K562 (cell line): ENCODE measurements around the gene MYOM1. TPM values are rescaled to one million over a fixed set of nuclear protein-coding genes. Genes with fewer than 3 reads are reported as not detected.

Experiments used
- ATAC-seq: fragments of 200-7000 bp; cut with Tn5 transposase; 3 replicates; pipeline ENCODE4 v1.9.1; 2020; ENCODE audit warnings: moderate library complexity
- BruUV-seq: library from RNA; stranded (reverse); fragments of 400-500 nt; replicated peaks from 2 replicates; lab custom pipeline; 2021; lab: Mats Ljungman, UMichigan
- CTCF ChIA-PET: fragments of 300-600 bp; formaldehyde crosslinking; extraction: SDS; loops from one replicate; lab custom pipeline; 2021; ENCODE audit warnings: low intra/inter-chr PET ratio; lab: Yijun Ruan, JAX
- POLR2A ChIA-PET: fragments of 300-600, 350-650 bp; sonication (Branson Sonifier 250); formaldehyde crosslinking; extraction: SDS; loops from one replicate; lab custom pipeline; 2021; ENCODE audit warnings: antibody characterized with exemption, inconsistent platforms; lab: Yijun Ruan, JAX
- DNase-seq, 4 experiments: peaks; one replicate each; pipeline versions ENCODE4 v3.0.0 to v3.0.0-alpha.2; 2011 to 2018; ENCODE audit warnings: low spot score in 3 of 4, mixed read lengths in 3 of 4; ENCODE audit errors: extremely low read depth in 1 of 4
- FAIRE-seq: peaks from 2 replicates; lab custom pipeline; 2011; peaks lifted over from hg19 to GRCh38; lab: Jason Lieb, UNC
- H2AFZ ChIP-seq: 2 replicates; pipeline ENCODE4 v1.6.0; 2011; ENCODE audit warnings: low read depth, low read length, control low read depth, inconsistent platforms
- H3K27ac ChIP-seq: fragments of 200-600 bp; 3 replicates; pipeline ENCODE4 v1.8.0; 2011; ENCODE audit warnings: low read depth, mild to moderate bottlenecking, control low read depth, inconsistent platforms, low read length, moderate library complexity, mixed read lengths; ENCODE audit errors: extremely low read depth
- H3K27me3 ChIP-seq, 2 experiments: fragments of 300-600 bp in 1 of 2; 2 replicates in 1 of 2; 3 replicates in 1 of 2; pipeline versions ENCODE4 v1.6.0 to v1.8.0; 2011; ENCODE audit warnings: inconsistent platforms in 2 of 2, low read length in 2 of 2, mild to moderate bottlenecking in 1 of 2, mixed read lengths in 1 of 2, moderate library complexity in 1 of 2; ENCODE audit not compliant: control insufficient read depth in 2 of 2, insufficient read depth in 2 of 2
- H3K36me3 ChIP-seq: fragments of 300-600 bp; 3 replicates; pipeline ENCODE4 v1.8.0; 2011; ENCODE audit warnings: mild to moderate bottlenecking, low read length, inconsistent platforms; ENCODE audit not compliant: control insufficient read depth, insufficient read depth
- H3K4me1 ChIP-seq, 2 experiments: fragments of 200-600 bp in 1 of 2; replicated peaks in 1 of 2; 2 replicates in 1 of 2; 3 replicates in 1 of 2; pipeline versions ENCODE4 v1.5.1 to v1.8.0; 2011; ENCODE audit warnings: inconsistent platforms in 2 of 2, low read length in 2 of 2, mild to moderate bottlenecking in 1 of 2, mixed read lengths in 1 of 2, moderate library complexity in 1 of 2; ENCODE audit not compliant: control insufficient read depth in 2 of 2, insufficient read depth in 2 of 2
- H3K4me2 ChIP-seq: 2 replicates; pipeline ENCODE4 v1.6.1; 2011; ENCODE audit warnings: low read length, control low read depth, inconsistent platforms, mixed read lengths; ENCODE audit not compliant: insufficient read depth
- H3K4me3 ChIP-seq: fragments of 200-600 bp; sonication (generic), shearing (Covaris generic); 2 replicates; pipeline ENCODE4 v1.5.1; 2016; ENCODE audit warnings: control low read depth, inconsistent platforms
- H3K79me2 ChIP-seq: fragments of 200-600 bp; 3 replicates; pipeline ENCODE4 v1.8.0; 2011; ENCODE audit warnings: low read length, inconsistent platforms; ENCODE audit not compliant: control insufficient read depth, insufficient read depth
- H3K9ac ChIP-seq, 2 experiments: 2 replicates each; pipeline versions ENCODE4 v1.6.0 to v1.6.1; 2011; ENCODE audit warnings: low read depth in 2 of 2, low read length in 2 of 2, control low read depth in 1 of 2, inconsistent platforms in 1 of 2, mild to moderate bottlenecking in 1 of 2, mixed read lengths in 1 of 2; ENCODE audit not compliant: insufficient read depth in 1 of 2
- H3K9me1 ChIP-seq: one replicate; pipeline ENCODE4 v1.6.0; 2011; ENCODE audit warnings: inconsistent platforms, mild to moderate bottlenecking, low read length, moderate library complexity; ENCODE audit not compliant: control insufficient read depth, insufficient read depth
- H3K9me3 ChIP-seq: replicated peaks from 2 replicates; pipeline ENCODE4 v1.5.1; 2011; ENCODE audit warnings: low read depth, low read length, inconsistent platforms; ENCODE audit not compliant: control insufficient read depth, insufficient read depth
- H4K20me1 ChIP-seq: replicated peaks from 2 replicates; pipeline ENCODE4 v1.6.1; 2011; ENCODE audit warnings: low read length, inconsistent platforms, mixed read lengths; ENCODE audit not compliant: control insufficient read depth, insufficient read depth
- KAT8 ChIP-seq: fragments of 450-650 bp; IDR thresholded peaks from 2 replicates; pipeline ENCODE4 v1.6.1; 2016; ENCODE audit warnings: low read depth, mild to moderate bottlenecking
- ZBTB7A ChIP-seq: IDR thresholded peaks from 2 replicates; pipeline ENCODE4 v1.6.1; 2011; ENCODE audit warnings: low read depth, mild to moderate bottlenecking, low read length, moderate library complexity, borderline replicate concordance; ENCODE audit not compliant: control insufficient read depth
- ZC3H4 ChIP-seq: sonication (generic); formaldehyde crosslinking; IDR thresholded peaks from 2 replicates; pipeline ENCODE4 v1.9.0; 2021; ENCODE audit warnings: missing genetic modification reagents, borderline replicate concordance
- WGBS: fragments of 100-300 bp; shearing (Covaris generic); methylation state at CpG from one replicate; pipeline ENCODE4 v1.1.6; 2016; ENCODE audit warnings: low coverage, mixed read lengths; ENCODE audit not compliant: insufficient coverage; ENCODE audit errors: missing lambda C conversion rate; 5-methylcytosine and 5-hydroxymethylcytosine counted together
- in situ Hi-C: fragments of 300-500 bp; cut with MboI; formaldehyde crosslinking; loops from 4 replicates; pipeline ENCODE4 v1.15.0; 2018; ENCODE audit warnings: inconsistent platforms, mixed read lengths
- intact Hi-C: fragments of 100-400 bp; cut with micrococcal nuclease; formaldehyde crosslinking; loops from 2 replicates; pipeline ENCODE4 v1.14.2; 2022
- polyA plus RNA-seq, 8 experiments: library from polyadenylated mRNA; depleted of rRNA in 4 of 8; stranded (reverse) in 5 of 8; unstranded in 3 of 8; fragments of >200 nt; fragmentation: Nextera tagmentation in 2 of 8; fragmentation: Illumina TruSeq in 1 of 8; extraction: Ambion mirVana in 2 of 8; extraction: Trizol in 1 of 8; gene quantifications; 2 replicates each; pipeline versions ENCODE4 v1.2.1 to v1.2.3, GENCODE V29; 2011 to 2014; ENCODE audit warnings: inconsistent platforms in 1 of 8, missing spikeins in 1 of 8
- total RNA-seq, 7 experiments: library from RNA; depleted of rRNA in 6 of 7; stranded (reverse); fragments of >200 nt in 6 of 7; fragmentation: Illumina TruSeq in 2 of 7; extraction: Trizol in 2 of 7; gene quantifications; 2 replicates each; pipeline versions ENCODE4 v1.2.1 to v1.2.3, GENCODE V29; 2011 to 2021; ENCODE audit warnings: low replicate concordance in 1 of 7
- TF ChIP-seq, protein P1 (sequence below): conservative IDR thresholded peaks from 2 replicates; pipeline ENCODE4 v1.6.1; 2011; ENCODE audit warnings: low read depth, mild to moderate bottlenecking, low read length; ENCODE audit not compliant: control insufficient read depth
- TF ChIP-seq, protein P2 (sequence below), 2 experiments: fragments of 200-800 bp in 1 of 2; sonication (Bioruptor generic) in 1 of 2; sonication (generic) in 1 of 2; formaldehyde crosslinking in 1 of 2; IDR thresholded peaks in 1 of 2; conservative IDR thresholded peaks in 1 of 2; 2 replicates each; pipeline versions ENCODE4 v1.5.0 to v1.6.1; 2016 to 2020; ENCODE audit warnings: missing compliant biosample characterization in 1 of 2, missing genetic modification characterization in 1 of 2, missing genetic modification reagents in 1 of 2
- TF ChIP-seq, protein P3 (sequence below): fragments of 250-450 bp; sonication (Bioruptor Pico); IDR thresholded peaks from 2 replicates; pipeline ENCODE4 v1.8.0; 2022; ENCODE audit warnings: moderate library complexity, mild to moderate bottlenecking, inconsistent platforms
- TF ChIP-seq, protein P4 (sequence below), 2 experiments: fragments of 450-650 bp; IDR thresholded peaks; 2 replicates each; pipeline ENCODE4 v1.6.1; 2016; ENCODE audit warnings: mild to moderate bottlenecking in 2 of 2, borderline replicate concordance in 1 of 2, low read depth in 1 of 2, moderate library complexity in 1 of 2

The MYOM1 gene
- total and polyA plus RNA-seq, 9 of the 15 experiments (the other 6 are each of a cell fraction or from before 2014, with no cell fraction given), result 0.01 to 0.62 (median 0.25) TPM

DNA sequence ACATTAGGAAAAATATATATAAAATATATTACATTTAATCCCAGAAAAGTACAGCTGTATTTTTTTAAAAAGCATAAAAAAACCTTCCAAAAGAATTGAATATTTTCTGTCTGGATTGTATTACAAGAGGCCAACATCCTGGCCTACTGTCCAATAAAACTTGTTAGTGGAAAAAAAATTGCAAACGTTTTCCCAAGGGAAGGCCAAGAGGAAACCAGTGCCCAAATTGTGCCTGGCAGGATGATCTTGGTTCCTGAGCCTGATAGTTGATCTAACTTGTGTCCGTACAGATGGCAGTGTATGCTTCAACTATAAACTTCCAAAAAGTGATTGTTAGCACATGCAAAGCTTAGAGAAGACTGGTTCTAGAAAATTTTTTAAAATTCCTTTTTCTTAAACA, 116.2 kb downstream of the MYOM1 start:
- no peak overlapping the region for H3K27ac ChIP-seq
- H2AFZ ChIP-seq, result no peak overlapping the region
- in situ Hi-C loops (no loop called here), intact Hi-C loops (no loop called here)
- CTCF ChIA-PET, result no interaction called here
- no TSS peak for BruUV-seq
- no peaks in the 10 kb centered on the region for H3K79me2 ChIP-seq
- ATAC-seq (no peak), DNase-seq (no peak), FAIRE-seq (no peak)
- H3K4me1 ChIP-seq, result no peaks in the 10 kb centered on the region
- 25% methylated on average over 2 of the region's 2 CpGs for WGBS
- no peak overlapping the region for H3K4me3 ChIP-seq
- no peaks in the 10 kb centered on the region for H4K20me1 ChIP-seq
- H3K36me3 ChIP-seq, result no peaks in the 10 kb centered on the region
- H3K27me3 ChIP-seq, result peaks cover 4 to 10% of the 10 kb centered on the region in 2 experiments; a peak in 3 of 5 replicates
- POLR2A ChIA-PET, result interaction anchor here (0.7 to 0.9 kb wide), 2 partner anchors 9 to 16 kb away, joined by 3 read pairs; no protein-coding TSS in a partner anchor
- H3K9ac ChIP-seq, result no peak overlapping the region
- no peaks in the 10 kb centered on the region for H3K9me1 ChIP-seq
- H3K9me3 ChIP-seq, result no peaks in the 10 kb centered on the region
- H3K4me2 ChIP-seq, result no peak overlapping the region
- TF ChIP-seq, protein P1, sequence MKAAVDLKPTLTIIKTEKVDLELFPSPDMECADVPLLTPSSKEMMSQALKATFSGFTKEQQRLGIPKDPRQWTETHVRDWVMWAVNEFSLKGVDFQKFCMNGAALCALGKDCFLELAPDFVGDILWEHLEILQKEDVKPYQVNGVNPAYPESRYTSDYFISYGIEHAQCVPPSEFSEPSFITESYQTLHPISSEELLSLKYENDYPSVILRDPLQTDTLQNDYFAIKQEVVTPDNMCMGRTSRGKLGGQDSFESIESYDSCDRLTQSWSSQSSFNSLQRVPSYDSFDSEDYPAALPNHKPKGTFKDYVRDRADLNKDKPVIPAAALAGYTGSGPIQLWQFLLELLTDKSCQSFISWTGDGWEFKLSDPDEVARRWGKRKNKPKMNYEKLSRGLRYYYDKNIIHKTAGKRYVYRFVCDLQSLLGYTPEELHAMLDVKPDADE, result no peak
- TF ChIP-seq, protein P2, sequence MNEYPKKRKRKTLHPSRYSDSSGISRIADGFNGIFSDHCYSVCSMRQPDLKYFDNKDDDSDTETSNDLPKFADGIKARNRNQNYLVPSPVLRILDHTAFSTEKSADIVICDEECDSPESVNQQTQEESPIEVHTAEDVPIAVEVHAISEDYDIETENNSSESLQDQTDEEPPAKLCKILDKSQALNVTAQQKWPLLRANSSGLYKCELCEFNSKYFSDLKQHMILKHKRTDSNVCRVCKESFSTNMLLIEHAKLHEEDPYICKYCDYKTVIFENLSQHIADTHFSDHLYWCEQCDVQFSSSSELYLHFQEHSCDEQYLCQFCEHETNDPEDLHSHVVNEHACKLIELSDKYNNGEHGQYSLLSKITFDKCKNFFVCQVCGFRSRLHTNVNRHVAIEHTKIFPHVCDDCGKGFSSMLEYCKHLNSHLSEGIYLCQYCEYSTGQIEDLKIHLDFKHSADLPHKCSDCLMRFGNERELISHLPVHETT (CRISPR knock-in tag; conservative IDR thresholded peaks at IDR 0.05 in 1 of 2, IDR thresholded peaks at IDR 0.05 in 1 of 2), result no peak
- no peak for TF ChIP-seq KAT8
- no peak for TF ChIP-seq ZBTB7A
- TF ChIP-seq, protein P3, sequence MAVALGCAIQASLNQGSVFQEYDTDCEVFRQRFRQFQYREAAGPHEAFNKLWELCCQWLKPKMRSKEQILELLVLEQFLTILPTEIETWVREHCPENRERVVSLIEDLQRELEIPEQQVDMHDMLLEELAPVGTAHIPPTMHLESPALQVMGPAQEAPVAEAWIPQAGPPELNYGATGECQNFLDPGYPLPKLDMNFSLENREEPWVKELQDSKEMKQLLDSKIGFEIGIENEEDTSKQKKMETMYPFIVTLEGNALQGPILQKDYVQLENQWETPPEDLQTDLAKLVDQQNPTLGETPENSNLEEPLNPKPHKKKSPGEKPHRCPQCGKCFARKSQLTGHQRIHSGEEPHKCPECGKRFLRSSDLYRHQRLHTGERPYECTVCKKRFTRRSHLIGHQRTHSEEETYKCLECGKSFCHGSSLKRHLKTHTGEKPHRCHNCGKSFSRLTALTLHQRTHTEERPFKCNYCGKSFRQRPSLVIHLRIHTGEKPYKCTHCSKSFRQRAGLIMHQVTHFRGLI (CRISPR knock-in tag), result no peak
- TF ChIP-seq, protein P4, sequence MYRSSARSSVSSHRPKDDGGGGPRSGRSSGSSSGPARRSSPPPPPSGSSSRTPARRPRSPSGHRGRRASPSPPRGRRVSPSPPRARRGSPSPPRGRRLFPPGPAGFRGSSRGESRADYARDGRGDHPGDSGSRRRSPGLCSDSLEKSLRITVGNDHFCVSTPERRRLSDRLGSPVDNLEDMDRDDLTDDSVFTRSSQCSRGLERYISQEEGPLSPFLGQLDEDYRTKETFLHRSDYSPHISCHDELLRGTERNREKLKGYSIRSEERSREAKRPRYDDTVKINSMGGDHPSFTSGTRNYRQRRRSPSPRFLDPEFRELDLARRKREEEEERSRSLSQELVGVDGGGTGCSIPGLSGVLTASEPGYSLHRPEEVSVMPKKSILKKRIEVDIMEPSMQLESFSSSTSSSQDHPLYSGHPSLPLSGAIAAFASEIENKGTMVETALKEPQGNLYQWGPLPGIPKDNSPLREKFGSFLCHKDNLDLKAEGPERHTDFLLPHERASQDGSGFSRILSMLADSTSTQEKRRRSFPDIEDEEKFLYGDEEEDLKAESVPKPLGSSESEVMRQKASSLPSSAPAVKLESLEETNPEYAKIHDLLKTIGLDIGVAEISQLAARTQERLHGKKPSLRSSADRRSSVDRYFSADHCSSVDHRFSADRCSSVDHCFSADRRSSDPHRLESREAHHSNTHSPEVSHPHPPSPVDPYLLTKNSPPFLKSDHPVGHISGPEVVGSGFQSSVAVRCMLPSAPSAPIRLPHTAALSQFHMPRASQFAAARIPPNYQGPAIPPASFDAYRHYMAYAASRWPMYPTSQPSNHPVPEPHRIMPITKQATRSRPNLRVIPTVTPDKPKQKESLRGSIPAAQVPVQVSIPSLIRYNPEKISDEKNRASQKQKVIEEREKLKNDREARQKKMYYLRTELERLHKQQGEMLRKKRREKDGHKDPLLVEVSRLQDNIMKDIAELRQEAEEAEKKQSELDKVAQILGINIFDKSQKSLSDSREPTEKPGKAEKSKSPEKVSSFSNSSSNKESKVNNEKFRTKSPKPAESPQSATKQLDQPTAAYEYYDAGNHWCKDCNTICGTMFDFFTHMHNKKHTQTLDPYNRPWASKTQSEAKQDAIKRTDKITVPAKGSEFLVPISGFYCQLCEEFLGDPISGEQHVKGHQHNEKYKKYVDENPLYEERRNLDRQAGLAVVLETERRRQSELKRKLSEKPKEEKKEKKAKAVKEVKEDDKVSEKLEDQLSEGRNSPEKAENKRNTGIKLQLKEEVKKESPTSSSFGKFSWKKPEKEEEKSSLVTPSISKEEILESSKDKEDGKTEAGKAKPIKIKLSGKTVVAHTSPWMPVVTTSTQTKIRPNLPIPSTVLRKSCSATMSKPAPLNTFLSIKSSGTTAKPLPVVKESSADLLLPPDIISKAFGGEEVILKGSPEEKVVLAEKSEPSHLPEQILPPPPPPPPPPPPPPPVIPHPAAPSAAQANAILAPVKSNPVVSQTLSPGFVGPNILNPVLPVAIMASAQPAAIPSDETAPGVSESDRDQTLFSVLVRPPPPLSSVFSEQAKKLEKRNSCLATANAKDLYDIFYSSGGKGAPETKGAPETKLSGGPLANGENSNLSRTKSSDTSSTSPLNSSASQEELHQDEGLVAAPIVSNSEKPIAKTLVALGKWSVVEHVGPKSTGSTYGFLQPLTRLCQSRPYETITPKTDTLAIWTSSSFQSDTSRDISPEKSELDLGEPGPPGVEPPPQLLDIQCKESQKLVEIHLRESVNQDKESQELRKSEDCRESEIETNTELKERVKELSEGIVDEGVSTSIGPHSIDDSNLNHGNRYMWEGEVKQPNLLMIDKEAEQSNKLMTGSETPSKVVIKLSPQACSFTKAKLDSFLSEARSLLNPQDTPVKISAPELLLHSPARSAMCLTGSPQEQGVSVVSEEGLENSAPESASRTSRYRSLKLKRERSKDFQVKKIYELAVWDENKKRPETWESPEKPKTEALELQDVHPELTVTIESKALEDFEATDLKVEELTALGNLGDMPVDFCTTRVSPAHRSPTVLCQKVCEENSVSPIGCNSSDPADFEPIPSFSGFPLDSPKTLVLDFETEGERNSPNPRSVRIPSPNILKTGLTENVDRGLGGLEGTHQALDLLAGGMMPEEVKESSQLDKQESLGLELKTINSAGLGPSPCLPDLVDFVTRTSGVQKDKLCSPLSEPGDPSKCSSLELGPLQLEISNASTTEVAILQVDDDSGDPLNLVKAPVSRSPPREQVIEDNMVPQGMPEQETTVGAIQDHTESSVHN (IDR thresholded peaks at IDR 0.05; ENCODE audit: borderline replicate concordance in 1 of 2, low read depth in 1 of 2), result no peak
- TF ChIP-seq ZC3H4 (CRISPR knock-in tag), result no peak
